H9 (cell line): ENCODE measurements around the gene C1orf21. TPM values are rescaled to one million over a fixed set of nuclear protein-coding genes. Genes with fewer than 3 reads are reported as not detected.

Source experiments
- DNase-seq: peaks from one replicate; pipeline ENCODE4 v3.0.0-alpha.2; 2017
- H2AFZ ChIP-seq: one replicate; pipeline ENCODE4 v1.6.1; 2013; ENCODE audit warnings: mild to moderate bottlenecking, low read length, control low read depth, moderate library complexity
- H2AK5ac ChIP-seq: 2 replicates; pipeline ENCODE4 v1.6.1; 2013; ENCODE audit warnings: low read length, control low read depth, mixed read lengths; ENCODE audit not compliant: insufficient read length
- H2BK120ac ChIP-seq: one replicate; pipeline ENCODE4 v1.6.1; 2013; ENCODE audit warnings: low read depth, mild to moderate bottlenecking, low read length, control low read depth, inconsistent platforms; ENCODE audit not compliant: poor library complexity, severe bottlenecking
- H2BK12ac ChIP-seq: 2 replicates; pipeline ENCODE4 v1.6.1; 2013; ENCODE audit warnings: low read length, control low read depth, mixed read lengths, low read depth; ENCODE audit not compliant: insufficient read length
- H2BK15ac ChIP-seq: 2 replicates; pipeline ENCODE4 v1.6.1; 2013; ENCODE audit warnings: low read depth, low read length, control low read depth
- H2BK20ac ChIP-seq: one replicate; pipeline ENCODE4 v1.6.1; 2013; ENCODE audit warnings: low read depth, mild to moderate bottlenecking, low read length, control low read depth, inconsistent platforms; ENCODE audit not compliant: poor library complexity, severe bottlenecking
- H2BK5ac ChIP-seq: 2 replicates; pipeline ENCODE4 v1.6.1; 2013; ENCODE audit warnings: low read length, control low read depth, mixed read lengths; ENCODE audit not compliant: insufficient read length
- H3K14ac ChIP-seq: 2 replicates; pipeline ENCODE4 v1.6.1; 2013; ENCODE audit warnings: low read length, control low read depth; ENCODE audit not compliant: insufficient read depth
- H3K18ac ChIP-seq: 2 replicates; pipeline ENCODE4 v1.6.1; 2013; ENCODE audit warnings: low read depth, mild to moderate bottlenecking, mixed read lengths, low read length, control low read depth; ENCODE audit not compliant: insufficient read length
- H3K23ac ChIP-seq: 2 replicates; pipeline ENCODE4 v1.6.1; 2013; ENCODE audit warnings: low read length, control low read depth, mixed read lengths, low read depth; ENCODE audit not compliant: insufficient read length
- H3K23me2 ChIP-seq: 2 replicates; pipeline ENCODE4 v1.6.1; 2013; ENCODE audit warnings: low read depth, mild to moderate bottlenecking, mixed read lengths, low read length, control low read depth; ENCODE audit not compliant: insufficient read length, poor library complexity, severe bottlenecking
- H3K27ac ChIP-seq: 2 replicates; pipeline ENCODE4 v1.5.1; 2013; ENCODE audit warnings: low read length, control low read depth, mixed read lengths, low read depth; ENCODE audit not compliant: insufficient read length
- H3K27me3 ChIP-seq: 2 replicates; pipeline ENCODE4 v1.6.1; 2013; ENCODE audit warnings: low read length, control low read depth, inconsistent platforms; ENCODE audit not compliant: insufficient read depth
- H3K4ac ChIP-seq: 2 replicates; pipeline ENCODE4 v1.6.1; 2013; ENCODE audit warnings: low read depth, mild to moderate bottlenecking, control low read depth, inconsistent platforms, low read length, moderate library complexity
- H3K4me1 ChIP-seq: 2 replicates; pipeline ENCODE4 v1.6.1; 2013; ENCODE audit warnings: low read length, control low read depth, inconsistent platforms; ENCODE audit not compliant: insufficient read depth
- H3K4me2 ChIP-seq: 2 replicates; pipeline ENCODE4 v1.6.1; 2013; ENCODE audit warnings: low read length, control low read depth, mixed read lengths; ENCODE audit not compliant: insufficient read length, insufficient read depth
- H3K56ac ChIP-seq: 2 replicates; pipeline ENCODE4 v1.6.1; 2013; ENCODE audit warnings: low read depth, mild to moderate bottlenecking, mixed read lengths, low read length, control low read depth; ENCODE audit not compliant: insufficient read length
- H3K79me1 ChIP-seq: 2 replicates; pipeline ENCODE4 v1.6.1; 2013; ENCODE audit warnings: low read depth, mild to moderate bottlenecking, moderate library complexity, low read length, control low read depth, inconsistent platforms; ENCODE audit not compliant: insufficient read depth, poor library complexity, severe bottlenecking
- H3K79me2 ChIP-seq: 2 replicates; pipeline ENCODE4 v1.6.1; 2013; ENCODE audit warnings: low read length, control low read depth, inconsistent platforms; ENCODE audit not compliant: insufficient read depth
- H3K9ac ChIP-seq: 2 replicates; pipeline ENCODE4 v1.6.1; 2013; ENCODE audit warnings: low read length, control low read depth, mixed read lengths; ENCODE audit not compliant: insufficient read length; ENCODE audit errors: extremely low read depth
- H3K9me3 ChIP-seq: one replicate; pipeline ENCODE4 v1.6.1; 2013; ENCODE audit warnings: low read depth, low read length, inconsistent platforms; ENCODE audit not compliant: control insufficient read depth
- H3T11ph ChIP-seq: one replicate; pipeline ENCODE4 v1.6.1; 2013; ENCODE audit warnings: mild to moderate bottlenecking, low read length, control low read depth, inconsistent platforms
- H4K20me1 ChIP-seq: one replicate; pipeline ENCODE4 v1.6.1; 2013; ENCODE audit not compliant: control insufficient read depth, insufficient read length, insufficient read depth
- H4K5ac ChIP-seq: 2 replicates; pipeline ENCODE4 v1.6.1; 2013; ENCODE audit warnings: low read depth, mild to moderate bottlenecking, mixed read lengths, low read length, control low read depth; ENCODE audit not compliant: insufficient read length
- H4K8ac ChIP-seq: replicated peaks from 2 replicates; pipeline ENCODE4 v1.6.1; 2013; ENCODE audit warnings: low read length, control low read depth, mixed read lengths, low read depth; ENCODE audit not compliant: insufficient read length
- H4K91ac ChIP-seq: 2 replicates; pipeline ENCODE4 v1.6.1; 2013; ENCODE audit warnings: low read depth, mild to moderate bottlenecking, moderate library complexity, mixed read lengths, low read length, control low read depth; ENCODE audit not compliant: insufficient read length
- H3K27ac Mint-ChIP-seq, 3 experiments: 2 replicates in 2 of 3; 3 replicates in 1 of 3; pipeline ENCODE4 v1.8.0; 2020 to 2021; ENCODE audit warnings: mixed read lengths in 3 of 3, mild to moderate bottlenecking in 1 of 3, moderate library complexity in 1 of 3
- H3K27me3 Mint-ChIP-seq: 2 replicates; pipeline ENCODE4 v1.8.0; 2021; ENCODE audit warnings: low read depth, mild to moderate bottlenecking, moderate library complexity, mixed read lengths
- H3K36me3 Mint-ChIP-seq, 3 experiments: 2 replicates in 2 of 3; 3 replicates in 1 of 3; pipeline ENCODE4 v1.8.0; 2020 to 2021; ENCODE audit warnings: low read depth in 3 of 3, mixed read lengths in 3 of 3; ENCODE audit not compliant: insufficient read depth in 1 of 3
- H3K4me1 Mint-ChIP-seq, 2 experiments: 2 replicates each; pipeline ENCODE4 v1.8.0; 2020; ENCODE audit warnings: mixed read lengths in 2 of 2
- H3K4me3 Mint-ChIP-seq, 2 experiments: 2 replicates in 1 of 2; 3 replicates in 1 of 2; pipeline ENCODE4 v1.8.0; 2020 to 2021; ENCODE audit warnings: mild to moderate bottlenecking in 2 of 2, mixed read lengths in 2 of 2, moderate library complexity in 1 of 2
- H3K9me3 Mint-ChIP-seq, 2 experiments: 2 replicates in 1 of 2; 3 replicates in 1 of 2; pipeline ENCODE4 v1.8.0; 2020; ENCODE audit warnings: mild to moderate bottlenecking in 2 of 2, mixed read lengths in 2 of 2, moderate library complexity in 1 of 2
- WGBS: extraction: QIAGEN DNeasy Blood & Tissue Kit; methylation state at CpG from one replicate; pipeline ENCODE4 v1.1.7; 2013; ENCODE audit warnings: missing lambda C conversion rate, low lambda C conversion rate, mixed read lengths; ENCODE audit not compliant: insufficient read length; ENCODE audit errors: extremely low coverage; 5-methylcytosine and 5-hydroxymethylcytosine counted together
- total RNA-seq: library from RNA; stranded (reverse); gene quantifications from 2 replicates; pipeline ENCODE4 v1.2.1, GENCODE V29; 2021
- TF ChIP-seq, protein P1 (sequence below): fragments of 200-600 bp; sonication (generic); conservative IDR thresholded peaks from 3 replicates; pipeline ENCODE4 v1.8.0; 2021; ENCODE audit warnings: antibody characterized with exemption, mild to moderate bottlenecking

Gene C1orf21
- total RNA-seq, 1 experiment from 2014 or later: 36.0 TPM

DNA sequence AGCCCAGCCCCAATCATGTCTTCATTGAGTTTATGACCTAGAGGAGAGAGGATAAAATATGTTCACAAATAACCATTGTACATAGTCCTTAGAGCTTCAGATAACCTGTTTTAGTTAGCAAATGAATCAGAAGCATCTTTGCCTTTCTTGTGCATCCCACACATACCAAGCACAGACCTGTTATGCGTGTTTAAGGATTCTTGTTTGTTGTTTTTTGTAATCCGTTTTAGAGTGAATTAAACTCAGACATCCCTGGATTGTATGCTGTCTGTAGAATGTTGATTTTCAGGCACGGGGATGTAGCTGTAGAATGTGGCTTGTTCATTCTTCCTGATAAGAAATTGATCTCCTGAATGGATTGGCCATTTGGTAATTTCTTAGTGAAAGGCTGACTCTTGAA lies 232.0 kb downstream of the C1orf21 start:
- Histone ChIP-seq H4K5ac (no peak overlapping the region), H3K23me2 (no peaks in the 10 kb centered on the region)
- WGBS: no CpG with 5 or more reads among the region's 3 CpGs

More for the DNA sequence above, 232.0 kb downstream of the C1orf21 start:
- no peak overlapping the region for H4K8ac ChIP-seq
- no peak overlapping the region for H3K18ac ChIP-seq
- Mint-ChIP-seq H3K4me1 (peaks cover 0 to 4% of the 10 kb centered on the region in 2 experiments; a peak in 2 of 4 replicates), H3K27me3 (no peaks in the 10 kb centered on the region), H3K27ac (no peak overlapping the region), H3K36me3 (peaks cover 0 to 26% (median 0%) of the 10 kb centered on the region in 3 experiments; a peak in 3 of 7 replicates), H3K4me3 (no peak overlapping the region), H3K9me3 (no peaks in the 10 kb centered on the region)
- no peaks in the 10 kb centered on the region for H3K79me1 ChIP-seq
- H2AFZ ChIP-seq: no peak overlapping the region
- no peak overlapping the region for H2AK5ac ChIP-seq
- TF ChIP-seq, protein P1, sequence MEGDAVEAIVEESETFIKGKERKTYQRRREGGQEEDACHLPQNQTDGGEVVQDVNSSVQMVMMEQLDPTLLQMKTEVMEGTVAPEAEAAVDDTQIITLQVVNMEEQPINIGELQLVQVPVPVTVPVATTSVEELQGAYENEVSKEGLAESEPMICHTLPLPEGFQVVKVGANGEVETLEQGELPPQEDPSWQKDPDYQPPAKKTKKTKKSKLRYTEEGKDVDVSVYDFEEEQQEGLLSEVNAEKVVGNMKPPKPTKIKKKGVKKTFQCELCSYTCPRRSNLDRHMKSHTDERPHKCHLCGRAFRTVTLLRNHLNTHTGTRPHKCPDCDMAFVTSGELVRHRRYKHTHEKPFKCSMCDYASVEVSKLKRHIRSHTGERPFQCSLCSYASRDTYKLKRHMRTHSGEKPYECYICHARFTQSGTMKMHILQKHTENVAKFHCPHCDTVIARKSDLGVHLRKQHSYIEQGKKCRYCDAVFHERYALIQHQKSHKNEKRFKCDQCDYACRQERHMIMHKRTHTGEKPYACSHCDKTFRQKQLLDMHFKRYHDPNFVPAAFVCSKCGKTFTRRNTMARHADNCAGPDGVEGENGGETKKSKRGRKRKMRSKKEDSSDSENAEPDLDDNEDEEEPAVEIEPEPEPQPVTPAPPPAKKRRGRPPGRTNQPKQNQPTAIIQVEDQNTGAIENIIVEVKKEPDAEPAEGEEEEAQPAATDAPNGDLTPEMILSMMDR: no peak
- no peaks in the 10 kb centered on the region for H3K27me3 ChIP-seq
- no peaks in the 10 kb centered on the region for H3K9me3 ChIP-seq
- H3K14ac ChIP-seq: no peak overlapping the region
- H2BK120ac ChIP-seq: no peak overlapping the region
- no peak overlapping the region for H2BK20ac ChIP-seq
- no peak overlapping the region for H3K9ac ChIP-seq
- no peaks in the 10 kb centered on the region for H4K20me1 ChIP-seq
- no peak overlapping the region for H3K4me2 ChIP-seq
- no peak overlapping the region for H4K91ac ChIP-seq
- no peak overlapping the region for H3K23ac ChIP-seq
- no peak overlapping the region for H2BK15ac ChIP-seq
- no peak overlapping the region for H2BK5ac ChIP-seq
- no peak overlapping the region for H3T11ph ChIP-seq
- H3K56ac ChIP-seq: no peak overlapping the region
- H2BK12ac ChIP-seq: no peak overlapping the region
- no peaks in the 10 kb centered on the region for H3K4me1 ChIP-seq
- H3K79me2 ChIP-seq: no peaks in the 10 kb centered on the region
- DNase-seq: no peak
- no peak overlapping the region for H3K4ac ChIP-seq
- H3K27ac ChIP-seq: no peak overlapping the region
